GM21528 (cell line): ENCODE measurements around the gene PPP2R3B.
"Not testable (repeated sequence)": the region's sequence is repeated elsewhere in the genome, so short reads cannot be mapped to it uniquely, and the experiment has no call there.

Source experiments
- ATAC-seq: cut with Tn5 transposase; IDR thresholded peaks from one replicate; pipeline ENCODE4 v1.9.1; 2021; ENCODE audit warnings: mild to moderate bottlenecking, moderate library complexity; ENCODE audit not compliant: unreplicated experiment, low FRiP score

Gene PPP2R3B

GRCh38 chrX:310621-311155, 76.0 kb downstream of the PPP2R3B start:
- no peak for ATAC-seq

- no peak for ATAC-seq
Measured at GRCh38 chrX:308821-309520, 77.7 kb downstream of the PPP2R3B start.

- no peak for ATAC-seq
Measured at GRCh38 chrX:307261-308111, 79.2 kb downstream of the PPP2R3B start.

- ATAC-seq: not testable (repeated sequence)
Measured at GRCh38 chrX:306614-307251, 80.0 kb downstream of the PPP2R3B start.

GRCh38 chrX:305781-306613, 80.7 kb downstream of the PPP2R3B start:
- ATAC-seq: not testable (repeated sequence)

GRCh38 chrX:302975-303374, 83.7 kb downstream of the PPP2R3B start:
- no peak for ATAC-seq

GRCh38 chrX:300334-300733, 86.4 kb downstream of the PPP2R3B start:
- no peak for ATAC-seq

- ATAC-seq: no peak
Measured at GRCh38 chrX:298993-299392, 87.7 kb downstream of the PPP2R3B start.

- no peak for ATAC-seq
Measured at GRCh38 chrX:295136-295535, 91.6 kb downstream of the PPP2R3B start.

- ATAC-seq: no peak
Measured at GRCh38 chrX:292900-293897, 93.5 kb downstream of the PPP2R3B start.

- no peak for ATAC-seq
Measured at GRCh38 chrX:291411-291901, 95.3 kb downstream of the PPP2R3B start.

GRCh38 chrX:290476-291166, 96.1 kb downstream of the PPP2R3B start:
- ATAC-seq: no peak

- no peak for ATAC-seq
Measured at GRCh38 chrX:288561-288991, 98.1 kb downstream of the PPP2R3B start.

- ATAC-seq: no peak
Measured at GRCh38 chrX:287670-288069, 99.0 kb downstream of the PPP2R3B start.

- ATAC-seq: no peak
Measured at GRCh38 chrX:285076-285677, 101.5 kb downstream of the PPP2R3B start.
